Upper lobe of right lung (tissue), 1 donor: ENCODE data around the gene TTC21A. TPM values are rescaled to one million over a fixed set of nuclear protein-coding genes. Genes with fewer than 3 reads are reported as not detected.

Experiments used
- ATAC-seq: fragments of 200-7000 bp; cut with Tn5 transposase; one replicate; pipeline ENCODE4 v1.9.1; 2020; ENCODE audit warnings: mild to moderate bottlenecking, moderate library complexity
- DNase-seq: peaks from one replicate; pipeline ENCODE4 v3.0.0-alpha.2; 2020
- H3K27ac ChIP-seq: fragments of 200-600 bp; one replicate; pipeline ENCODE4 v1.8.0; 2022
- H3K27me3 ChIP-seq: fragments of 200-600 bp; one replicate; pipeline ENCODE4 v1.8.0; 2022; ENCODE audit warnings: mild to moderate bottlenecking
- H3K36me3 ChIP-seq: fragments of 200-600 bp; one replicate; pipeline ENCODE4 v1.8.0; 2022
- H3K4me1 ChIP-seq: fragments of 200-600 bp; one replicate; pipeline ENCODE4 v1.8.0; 2022
- H3K4me3 ChIP-seq: fragments of 200-600 bp; one replicate; pipeline ENCODE4 v1.8.0; 2022; ENCODE audit warnings: mild to moderate bottlenecking
- H3K9me3 ChIP-seq: fragments of 200-600 bp; one replicate; pipeline ENCODE4 v1.8.0; 2022
- CTCF ChIP-seq: fragments of 200-600 bp; IDR thresholded peaks from one replicate; pipeline ENCODE4 v1.8.0; 2022; ENCODE audit warnings: antibody characterized with exemption
- intact Hi-C: fragments of 100-400 bp; cut with DNase I; formaldehyde crosslinking; loops from one replicate; pipeline ENCODE4 v1.11.0; 2022
- total RNA-seq: library from RNA; stranded (reverse); fragmentation: NEBNext Ultra II Directional; extraction: Animal tissue kit (Norgen Biotek cat#: 25700); gene quantifications from one replicate; pipeline ENCODE4 v1.2.1, GENCODE V29; 2021
- donor health status: DM: no; HTN: yes; CAD: no; lungs with severe emphysema.

The TTC21A gene
- total RNA-seq, 1 donor from 2014 or later = 11.6 TPM

GRCh38 chr3:39165518-39165917, 58.0 kb downstream of the TTC21A start:
- no peak for ATAC-seq

GRCh38 chr3:39166134-39166710, 58.7 kb downstream of the TTC21A start:
- DNase-seq (no peak), ATAC-seq (peak; percentile 49)
- H3K27ac ChIP-seq = no peak overlapping the region
- H3K27me3 ChIP-seq = no peaks in the 10 kb centered on the region
- no peaks in the 10 kb centered on the region for H3K9me3 ChIP-seq
- intact Hi-C loops = no loop called here
- TF ChIP-seq CTCF = no peak
- no peaks in the 10 kb centered on the region for H3K36me3 ChIP-seq
- H3K4me1 ChIP-seq = peaks cover 18% of the 10 kb centered on the region
- H3K4me3 ChIP-seq = no peak overlapping the region

More at GRCh38 chr3:39165518-39165917, 58.0 kb downstream of the TTC21A start:
- Histone ChIP-seq H3K4me3 (no peak overlapping the region), H3K27me3 (no peaks in the 10 kb centered on the region), H3K9me3 (no peaks in the 10 kb centered on the region), H3K27ac (no peak overlapping the region), H3K4me1 (peaks cover 18% of the 10 kb centered on the region), H3K36me3 (no peaks in the 10 kb centered on the region)
- TF ChIP-seq CTCF = no peak
- intact Hi-C loops = no loop called here
- no peak for DNase-seq

- intact Hi-C loops = no loop called here
- no peak overlapping the region for H3K4me3 ChIP-seq
- no peaks in the 10 kb centered on the region for H3K36me3 ChIP-seq
- no peak overlapping the region for H3K27ac ChIP-seq
- H3K27me3 ChIP-seq = no peaks in the 10 kb centered on the region
- no peak for TF ChIP-seq CTCF
- H3K9me3 ChIP-seq = no peaks in the 10 kb centered on the region
- ATAC-seq = peak; percentile 41
- H3K4me1 ChIP-seq = peaks cover 18% of the 10 kb centered on the region
- DNase-seq = no peak
Observed at GRCh38 chr3:39166932-39167532, 59.6 kb downstream of the TTC21A start.

- H3K4me1 ChIP-seq = peaks cover 18% of the 10 kb centered on the region
- no peak overlapping the region for H3K27ac ChIP-seq
- no peak overlapping the region for H3K4me3 ChIP-seq
- H3K9me3 ChIP-seq = no peaks in the 10 kb centered on the region
- DNase-seq = no peak
- intact Hi-C loops = no loop called here
- no peak for TF ChIP-seq CTCF
- no peaks in the 10 kb centered on the region for H3K36me3 ChIP-seq
- no peaks in the 10 kb centered on the region for H3K27me3 ChIP-seq
- no peak for ATAC-seq
Observed at GRCh38 chr3:39168156-39168780, 60.8 kb downstream of the TTC21A start.

GRCh38 chr3:39169712-39170111, 62.2 kb downstream of the TTC21A start:
- no peaks in the 10 kb centered on the region for H3K27me3 ChIP-seq
- ATAC-seq (no peak), DNase-seq (no peak)
- intact Hi-C loops = no loop called here
- H3K27ac ChIP-seq = no peak overlapping the region
- H3K4me1 ChIP-seq = peaks cover 18% of the 10 kb centered on the region
- no peaks in the 10 kb centered on the region for H3K36me3 ChIP-seq
- TF ChIP-seq CTCF = no peak
- H3K9me3 ChIP-seq = no peaks in the 10 kb centered on the region
- no peak overlapping the region for H3K4me3 ChIP-seq
